IMR-90 (cell line): ENCODE results near the gene CD28. TPM values are rescaled to one million over a fixed set of nuclear protein-coding genes. Genes with fewer than 3 reads are reported as not detected.
A peak's percentile ranks its signal among the peaks of the same experiment; 100 is the strongest.

Experiments
- ATAC-seq: fragments of 200-7000 bp; cut with Tn5 transposase; 2 replicates; pipeline ENCODE4 v1.9.1; 2020; ENCODE audit warnings: low read depth, mild to moderate bottlenecking, moderate library complexity
- BruUV-seq: library from RNA; stranded (reverse); fragments of 400-500 nt; replicated peaks from 2 replicates; lab custom pipeline; 2021; lab: Mats Ljungman, UMichigan
- CTCF ChIA-PET: fragments of 300-600 bp; formaldehyde crosslinking; extraction: SDS; loops from one replicate; lab custom pipeline; 2021; ENCODE audit warnings: antibody characterized with exemption; lab: Yijun Ruan, JAX
- POLR2A ChIA-PET: fragments of 300-600 bp; sonication (Branson Sonifier 250); formaldehyde crosslinking; loops from one replicate; lab custom pipeline; 2022; ENCODE audit warnings: antibody characterized with exemption; ENCODE audit not compliant: unreplicated experiment; lab: Charles Lee
- DNase-seq: peaks from one replicate; pipeline ENCODE4 v3.0.0; 2013
- H2AFZ ChIP-seq: replicated peaks from 2 replicates; pipeline ENCODE3; 2013; ENCODE audit warnings: low read length, mild to moderate bottlenecking; ENCODE audit not compliant: poor library complexity
- H2AK5ac ChIP-seq: 2 replicates; pipeline ENCODE4 v1.6.1; 2013; ENCODE audit warnings: low read depth, low read length, inconsistent platforms
- H2AK9ac ChIP-seq: replicated peaks from 2 replicates; pipeline ENCODE3; 2013; ENCODE audit warnings: mild to moderate bottlenecking, low read depth, low read length, moderate library complexity; ENCODE audit not compliant: poor library complexity
- H2BK120ac ChIP-seq: 2 replicates; pipeline ENCODE4 v1.6.1; 2013; ENCODE audit warnings: low read depth, low read length, inconsistent platforms
- H2BK15ac ChIP-seq: 3 replicates; pipeline ENCODE4 v1.6.1; 2013; ENCODE audit warnings: low read depth, low read length, inconsistent platforms
- H2BK20ac ChIP-seq: 2 replicates; pipeline ENCODE4 v1.6.1; 2013; ENCODE audit warnings: low read depth, mild to moderate bottlenecking, inconsistent platforms, low read length, moderate library complexity
- H2BK5ac ChIP-seq: 2 replicates; pipeline ENCODE4 v1.6.1; 2013; ENCODE audit warnings: mild to moderate bottlenecking, low read depth, low read length, inconsistent platforms; ENCODE audit not compliant: poor library complexity, severe bottlenecking
- H3K14ac ChIP-seq: replicated peaks from 2 replicates; pipeline ENCODE4 v1.6.1; 2013; ENCODE audit warnings: low read depth, low read length, inconsistent platforms
- H3K18ac ChIP-seq: 2 replicates; pipeline ENCODE4 v1.6.1; 2013; ENCODE audit warnings: low read depth, low read length, control low read depth
- H3K23ac ChIP-seq: 2 replicates; pipeline ENCODE4 v1.6.1; 2013; ENCODE audit warnings: low read depth, low read length, inconsistent platforms
- H3K27ac ChIP-seq: 2 replicates; pipeline ENCODE4 v1.5.1; 2013; ENCODE audit warnings: mild to moderate bottlenecking, control low read depth, low read length; ENCODE audit not compliant: insufficient read depth
- H3K27me3 ChIP-seq: 2 replicates; pipeline ENCODE4 v1.6.1; 2013; ENCODE audit warnings: low read length; ENCODE audit not compliant: control insufficient read depth, insufficient read depth
- H3K36me3 ChIP-seq: 2 replicates; pipeline ENCODE4 v1.6.1; 2013; ENCODE audit warnings: low read length, mixed read lengths; ENCODE audit not compliant: control insufficient read depth, insufficient read depth
- H3K4ac ChIP-seq: 2 replicates; pipeline ENCODE4 v1.6.1; 2013; ENCODE audit warnings: low read depth, low read length, inconsistent platforms
- H3K4me1 ChIP-seq: 2 replicates; pipeline ENCODE4 v1.6.1; 2013; ENCODE audit warnings: low read length, mixed read lengths; ENCODE audit not compliant: control insufficient read depth, insufficient read depth
- H3K4me2 ChIP-seq: 2 replicates; pipeline ENCODE4 v1.6.1; 2013; ENCODE audit warnings: low read depth, mild to moderate bottlenecking, control low read depth, low read length, moderate library complexity
- H3K4me3 ChIP-seq: 2 replicates; pipeline ENCODE4 v1.5.1; 2013; ENCODE audit warnings: low read depth, mild to moderate bottlenecking, control low read depth, low read length, moderate library complexity; ENCODE audit not compliant: insufficient read depth
- H3K56ac ChIP-seq: 2 replicates; pipeline ENCODE4 v1.6.1; 2013; ENCODE audit warnings: low read length, inconsistent platforms; ENCODE audit not compliant: insufficient read depth; ENCODE audit errors: extremely low read depth
- H3K79me1 ChIP-seq, 2 experiments: 2 replicates each; pipeline ENCODE4 v1.6.1; 2013; ENCODE audit warnings: low read length in 2 of 2, inconsistent platforms in 1 of 2, low read depth in 1 of 2
- H3K9ac ChIP-seq: 2 replicates; pipeline ENCODE4 v1.6.1; 2013; ENCODE audit warnings: low read depth, low read length, control low read depth
- H3K9me1 ChIP-seq: 2 replicates; pipeline ENCODE4 v1.6.1; 2013; ENCODE audit warnings: low read length, inconsistent platforms; ENCODE audit not compliant: insufficient read depth
- H3K9me3 ChIP-seq: 2 replicates; pipeline ENCODE4 v1.6.1; 2013; ENCODE audit warnings: low read length; ENCODE audit not compliant: control insufficient read depth, insufficient read depth
- H4K20me1 ChIP-seq: 2 replicates; pipeline ENCODE4 v1.6.1; 2013; ENCODE audit warnings: low read length, inconsistent platforms; ENCODE audit not compliant: insufficient read depth
- H4K5ac ChIP-seq: 2 replicates; pipeline ENCODE4 v1.6.1; 2013; ENCODE audit warnings: mild to moderate bottlenecking, low read depth, low read length, control low read depth
- H4K8ac ChIP-seq, 2 experiments: 2 replicates each; pipeline ENCODE4 v1.6.1; 2013; ENCODE audit warnings: low read depth in 2 of 2, low read length in 2 of 2, control low read depth in 1 of 2, inconsistent platforms in 1 of 2
- H4K91ac ChIP-seq: 2 replicates; pipeline ENCODE4 v1.6.1; 2013; ENCODE audit warnings: low read depth, low read length, inconsistent platforms; ENCODE audit not compliant: insufficient read depth
- CHD1 ChIP-seq: IDR thresholded peaks from 2 replicates; pipeline ENCODE4 v1.6.1; 2012; ENCODE audit warnings: low read depth, low read length, improper control_type of control experiment
- ELK1 ChIP-seq: fragments of 150-350 bp; IDR thresholded peaks from 2 replicates; pipeline ENCODE4 v1.6.1; 2016; ENCODE audit warnings: low read depth, mild to moderate bottlenecking, low read length, moderate library complexity, borderline replicate concordance
- MXI1 ChIP-seq: IDR thresholded peaks from 2 replicates; pipeline ENCODE4 v1.6.1; 2012; ENCODE audit warnings: low read depth, mild to moderate bottlenecking, low read length, moderate library complexity, borderline replicate concordance
- RCOR1 ChIP-seq: IDR thresholded peaks from 2 replicates; pipeline ENCODE4 v1.6.1; 2012; ENCODE audit warnings: mild to moderate bottlenecking, low read length, improper control_type of control experiment; ENCODE audit not compliant: insufficient replicate concordance
- RFX5 ChIP-seq: IDR thresholded peaks from 2 replicates; pipeline ENCODE4 v1.8.0; 2012; ENCODE audit warnings: low read depth, mild to moderate bottlenecking, low read length, moderate library complexity
- USF2 ChIP-seq: fragments of 150-350 bp; IDR thresholded peaks from 2 replicates; pipeline ENCODE4 v1.6.1; 2017; ENCODE audit warnings: mild to moderate bottlenecking, antibody characterized with exemption, low read length, low read depth
- WGBS, 2 experiments: methylation state at CpG; one replicate each; pipeline versions ENCODE4 v1.1.5 to v1.1.7; 2013; ENCODE audit warnings: missing lambda C conversion rate in 2 of 2; ENCODE audit not compliant: insufficient read length in 1 of 2; ENCODE audit errors: extremely low coverage in 2 of 2; 5-methylcytosine and 5-hydroxymethylcytosine counted together
- dilution Hi-C: fragments of 300-500 bp; cut with HindIII; formaldehyde crosslinking; loops from one replicate; pipeline ENCODE4 v1.14.3; 2018; ENCODE audit warnings: low sequenced_read_pairs; ENCODE audit not compliant: unreplicated experiment
- in situ Hi-C: fragments of 300-500 bp; cut with MboI; formaldehyde crosslinking; loops from 3 replicates; pipeline ENCODE4 v1.14.3; 2019; ENCODE audit warnings: low sequenced_read_pairs, inconsistent platforms, mixed read lengths
- intact Hi-C: fragments of 100-400 bp; cut with micrococcal nuclease; formaldehyde crosslinking; loops from 2 replicates; pipeline ENCODE4 v1.10.0; 2022
- polyA plus RNA-seq, 3 experiments: library from polyadenylated mRNA; depleted of rRNA; stranded (reverse); fragments of >200 nt; gene quantifications; 2 replicates each; pipeline ENCODE4 v1.2.3, GENCODE V29; 2012; ENCODE audit warnings: low replicate concordance in 1 of 3
- total RNA-seq: library from RNA; depleted of rRNA; stranded (reverse); fragments of >200 nt; gene quantifications from 2 replicates; pipeline ENCODE4 v1.2.3, GENCODE V29; 2012

Gene CD28
- total and polyA plus RNA-seq, 2 of the 4 experiments (the other 2 are of a cell fraction), result not detected

- Histone ChIP-seq H4K5ac (peak overlapping the region; percentile 21; the same call in 1 of the 2 replicates), H2BK20ac (peak overlapping the region; percentile 63; the same call in 1 of the 2 replicates), H3K79me1 (no peaks in the 10 kb centered on the region), H2AFZ (no peak overlapping the region), H3K4ac (peak overlapping the region; percentile 50; the same call in 1 of the 2 replicates), H3K4me3 (no peak overlapping the region), H3K14ac (peak overlapping the region; percentile 6; the same call in 1 of the 2 replicates), H3K18ac (peak overlapping the region; percentile 61; the same call in 1 of the 2 replicates), H2BK5ac (no peak overlapping the region), H3K4me1 (peaks cover 26% of the 10 kb centered on the region), H3K9ac (no peak overlapping the region), H4K20me1 (no peaks in the 10 kb centered on the region), H3K27ac (no peak overlapping the region), H2BK120ac (peak overlapping the region; percentile 58; the same call in 1 of the 2 replicates), H2BK15ac (peak overlapping the region; percentile 82), H3K9me3 (no peaks in the 10 kb centered on the region), H3K4me2 (no peak overlapping the region), H3K9me1 (peaks cover 17% of the 10 kb centered on the region), H3K23ac (no peak overlapping the region), H4K91ac (no peak overlapping the region), H3K56ac (no peak overlapping the region), H3K36me3 (no peaks in the 10 kb centered on the region), H3K27me3 (no peaks in the 10 kb centered on the region), H2AK5ac (peak overlapping the region; percentile 80), H4K8ac (no peak overlapping the region), H2AK9ac (no peak overlapping the region)
- dilution Hi-C loops, result no loop called here
- no peak for TF ChIP-seq ELK1
- no peak for TF ChIP-seq USF2
- no peak for TF ChIP-seq MXI1
- TF ChIP-seq RCOR1, result no peak
- no peak for TF ChIP-seq CHD1
- TF ChIP-seq RFX5, result no peak
- no TSS peak for BruUV-seq
- ATAC-seq, result no peak
- POLR2A ChIA-PET, result no interaction called here
- peak; percentile 31 for DNase-seq
- WGBS, 2 experiments, result no CpG with 5 or more reads among the region's 2 CpGs
- CTCF ChIA-PET, result no interaction called here
- in situ Hi-C loops, result no loop called here
- intact Hi-C loops, result loop anchor here (5.0 kb wide), 1 partner anchor 95 kb away; no protein-coding TSS in a partner anchor
Measured at GRCh38 chr2:203687165-203687564, 19.3 kb upstream of the CD28 start.
